ENCODE measurements around the gene TNNC2. TPM values are rescaled to one million over a fixed set of nuclear protein-coding genes. Genes with fewer than 3 reads are reported as not detected.

The TNNC2 gene
- total RNA-seq, 4 donors from 2014 or later: 0.91 to 1.6 TPM; not detected in 2

DNA sequence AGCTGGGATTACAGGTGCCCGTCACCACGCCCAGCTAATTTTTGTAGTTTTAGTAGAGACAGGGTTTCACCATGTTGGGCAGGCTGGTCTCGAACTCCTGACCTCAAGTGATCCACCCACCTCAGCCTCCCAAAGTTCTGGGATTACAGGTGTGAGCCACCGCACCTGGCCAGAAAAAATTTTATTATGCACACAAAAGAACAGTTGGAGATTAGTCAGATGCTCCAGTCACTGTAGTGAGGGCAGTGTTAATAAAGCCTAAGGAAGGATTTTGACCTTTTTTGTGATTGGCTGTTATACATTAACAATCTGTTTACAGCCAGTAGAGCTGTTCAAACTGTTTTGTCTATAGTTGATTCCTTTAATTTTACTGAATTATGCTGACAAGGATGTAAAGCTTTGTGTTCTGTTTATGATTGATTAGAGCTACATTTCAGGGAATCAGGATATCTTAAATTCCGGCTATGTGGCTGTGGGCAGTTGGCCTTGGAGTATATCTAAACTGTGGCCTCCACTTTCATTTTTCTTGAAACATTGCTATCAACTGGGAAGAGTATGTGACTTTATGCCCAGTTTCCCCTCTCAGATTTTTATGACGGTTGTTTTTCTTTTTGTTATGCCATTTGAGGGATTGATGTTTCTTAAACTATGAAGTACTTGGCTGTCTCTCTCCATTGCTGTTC, 40.2 kb upstream of the TNNC2 start:
- 86% methylated on average over 6 of the region's 6 CpGs for WGBS
- no peak for DNase-seq (ENCODE audit: low spot score in 2 of 2)
- Histone ChIP-seq H3K4me1 (no peaks in the 10 kb centered on the region), H3K4me3 (no peak overlapping the region), H3K27me3 (no peaks in the 10 kb centered on the region), H3K9me3 (no peaks in the 10 kb centered on the region), H3K27ac (no peak overlapping the region), H3K36me3 (no peaks in the 10 kb centered on the region)
- TF ChIP-seq POLR2AphosphoS5 (IDR thresholded peaks at IDR 0.05): no peak
- no peak for TF ChIP-seq POLR2A (IDR thresholded peaks at IDR 0.05)
- TF ChIP-seq, protein P1, sequence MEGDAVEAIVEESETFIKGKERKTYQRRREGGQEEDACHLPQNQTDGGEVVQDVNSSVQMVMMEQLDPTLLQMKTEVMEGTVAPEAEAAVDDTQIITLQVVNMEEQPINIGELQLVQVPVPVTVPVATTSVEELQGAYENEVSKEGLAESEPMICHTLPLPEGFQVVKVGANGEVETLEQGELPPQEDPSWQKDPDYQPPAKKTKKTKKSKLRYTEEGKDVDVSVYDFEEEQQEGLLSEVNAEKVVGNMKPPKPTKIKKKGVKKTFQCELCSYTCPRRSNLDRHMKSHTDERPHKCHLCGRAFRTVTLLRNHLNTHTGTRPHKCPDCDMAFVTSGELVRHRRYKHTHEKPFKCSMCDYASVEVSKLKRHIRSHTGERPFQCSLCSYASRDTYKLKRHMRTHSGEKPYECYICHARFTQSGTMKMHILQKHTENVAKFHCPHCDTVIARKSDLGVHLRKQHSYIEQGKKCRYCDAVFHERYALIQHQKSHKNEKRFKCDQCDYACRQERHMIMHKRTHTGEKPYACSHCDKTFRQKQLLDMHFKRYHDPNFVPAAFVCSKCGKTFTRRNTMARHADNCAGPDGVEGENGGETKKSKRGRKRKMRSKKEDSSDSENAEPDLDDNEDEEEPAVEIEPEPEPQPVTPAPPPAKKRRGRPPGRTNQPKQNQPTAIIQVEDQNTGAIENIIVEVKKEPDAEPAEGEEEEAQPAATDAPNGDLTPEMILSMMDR (IDR thresholded peaks at IDR 0.05): no peak
- no peak for TF ChIP-seq EP300 (IDR thresholded peaks at IDR 0.05)

DNA sequence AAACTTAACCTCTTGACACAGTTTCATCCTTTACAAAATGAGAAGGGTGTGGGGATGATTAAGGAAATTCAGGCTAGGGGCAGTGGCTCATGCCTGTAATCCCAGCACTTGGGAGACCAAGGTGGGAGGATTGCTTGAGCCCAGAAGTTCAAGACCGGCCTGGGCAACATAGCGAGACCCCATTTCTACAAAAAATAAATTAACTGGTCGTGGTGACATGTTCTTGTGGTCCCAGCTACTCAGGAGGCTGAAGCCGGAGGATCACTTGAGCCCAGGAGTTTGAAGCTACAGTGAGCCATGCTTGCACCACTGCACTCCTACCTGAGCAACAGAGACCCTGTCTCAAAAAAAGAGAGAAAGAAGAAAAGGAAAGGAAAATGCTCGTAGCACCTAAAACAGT, 39.3 kb upstream of the TNNC2 start:
- Histone ChIP-seq H3K4me1 (no peaks in the 10 kb centered on the region), H3K9me3 (no peaks in the 10 kb centered on the region), H3K36me3 (no peaks in the 10 kb centered on the region), H3K4me3 (no peak overlapping the region), H3K27ac (no peak overlapping the region), H3K27me3 (no peaks in the 10 kb centered on the region)
- DNase-seq (ENCODE audit: low spot score in 2 of 2): no peak
- WGBS: 91% methylated on average over 5 of the region's 5 CpGs
- TF ChIP-seq EP300 (IDR thresholded peaks at IDR 0.05) (no peak), POLR2A (IDR thresholded peaks at IDR 0.05) (no peak), POLR2AphosphoS5 (IDR thresholded peaks at IDR 0.05) (no peak)
- TF ChIP-seq, protein P1 (IDR thresholded peaks at IDR 0.05): no peak

DNA sequence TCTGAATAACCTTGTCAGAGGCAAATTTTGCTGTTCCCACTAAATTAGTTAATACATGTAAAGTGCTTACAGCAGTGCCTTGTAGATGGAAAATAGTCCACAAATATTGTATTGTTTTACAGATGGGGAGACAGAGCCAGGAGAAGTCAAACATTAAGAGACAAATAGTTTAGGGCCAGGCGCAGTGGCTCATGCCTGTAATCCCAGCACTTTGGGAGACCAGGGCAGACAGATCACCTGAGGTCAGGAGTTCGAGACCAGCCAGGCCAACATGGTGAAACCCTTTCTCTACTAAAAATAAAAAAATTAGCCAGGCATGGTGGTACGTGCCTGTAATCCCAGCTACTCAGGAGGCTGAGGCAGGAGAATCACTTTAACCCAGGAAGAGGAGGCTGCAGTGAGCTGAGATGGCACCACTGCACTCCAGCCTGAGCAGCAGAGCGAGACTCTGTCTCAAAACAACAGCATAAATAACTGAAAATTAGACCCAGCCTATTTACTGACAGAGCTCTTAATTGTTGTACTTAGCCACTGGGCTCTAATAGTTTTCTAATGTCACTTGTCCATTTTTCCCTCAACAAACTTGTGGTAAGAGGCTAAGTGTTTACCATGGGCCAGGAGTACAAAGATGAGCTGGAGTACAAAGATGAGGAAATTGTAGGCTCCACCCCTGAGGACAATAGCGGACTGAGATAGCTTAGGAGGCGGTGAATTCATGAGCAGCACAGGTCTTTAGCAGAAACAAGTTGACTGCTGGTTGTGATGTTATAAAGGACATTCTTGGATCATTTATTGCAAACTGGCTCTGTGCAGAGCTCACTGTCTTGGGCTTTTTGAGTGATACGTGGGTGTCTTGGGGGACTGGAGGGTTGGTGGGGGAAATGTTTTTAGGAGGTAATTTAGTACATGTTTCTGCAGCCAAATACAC, 36.7 kb upstream of the TNNC2 start:
- H3K27ac ChIP-seq: no peak overlapping the region
- no peak for DNase-seq (ENCODE audit: low spot score in 2 of 2)
- H3K9me3 ChIP-seq: no peaks in the 10 kb centered on the region
- H3K27me3 ChIP-seq: no peaks in the 10 kb centered on the region
- H3K4me1 ChIP-seq: no peaks in the 10 kb centered on the region
- TF ChIP-seq POLR2AphosphoS5 (IDR thresholded peaks at IDR 0.05) (no peak), POLR2A (IDR thresholded peaks at IDR 0.05) (no peak), EP300 (IDR thresholded peaks at IDR 0.05) (no peak)
- TF ChIP-seq, protein P1 (IDR thresholded peaks at IDR 0.05): no peak
- WGBS: 82% methylated on average over 7 of the region's 7 CpGs
- H3K36me3 ChIP-seq: no peaks in the 10 kb centered on the region
- H3K4me3 ChIP-seq: no peak overlapping the region

DNA sequence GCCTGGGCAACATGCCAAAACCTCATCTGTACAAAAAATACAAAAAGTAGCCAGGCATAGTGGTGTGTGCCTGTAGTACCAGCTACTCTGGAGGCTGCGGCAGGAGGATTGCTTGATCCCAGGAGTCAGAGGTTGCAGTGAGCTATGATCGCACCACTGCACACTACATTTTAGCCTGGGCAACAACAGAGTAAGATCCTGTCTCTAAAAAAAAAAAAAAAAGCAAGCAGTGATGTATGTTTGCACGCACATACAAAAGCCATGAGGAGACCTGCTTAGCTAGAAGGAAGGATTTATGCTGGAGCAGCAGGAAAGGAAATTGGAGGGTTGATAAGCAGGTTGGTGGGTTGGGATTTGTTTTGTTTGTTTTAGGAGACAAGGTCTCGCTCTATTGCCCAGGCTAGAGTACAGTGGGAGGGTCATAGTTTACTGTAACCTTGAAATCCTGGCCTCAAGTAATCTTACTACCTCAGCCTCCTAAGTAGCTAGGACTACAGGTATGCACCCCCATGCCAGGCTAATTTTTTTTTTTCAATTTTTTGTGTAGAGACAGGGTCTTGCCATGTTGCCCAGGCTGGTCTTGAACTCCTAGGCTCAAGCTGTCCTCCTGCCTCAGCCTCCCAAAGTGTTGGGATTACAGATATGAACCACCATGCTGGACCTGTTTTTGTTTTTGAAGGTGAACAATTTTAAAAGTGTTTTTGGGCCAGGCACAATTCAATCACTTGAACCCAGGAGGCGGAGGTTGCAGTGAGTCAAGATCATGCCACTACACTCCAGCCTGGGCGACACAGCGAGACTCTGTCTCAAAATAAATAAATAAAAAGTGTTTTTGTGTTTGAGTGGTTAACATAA, 34.3 kb upstream of the TNNC2 start:
- no peaks in the 10 kb centered on the region for H3K27me3 ChIP-seq
- no peaks in the 10 kb centered on the region for H3K36me3 ChIP-seq
- TF ChIP-seq EP300 (IDR thresholded peaks at IDR 0.05) (no peak), POLR2A (IDR thresholded peaks at IDR 0.05) (no peak), POLR2AphosphoS5 (IDR thresholded peaks at IDR 0.05) (no peak)
- TF ChIP-seq, protein P1 (IDR thresholded peaks at IDR 0.05): no peak
- H3K9me3 ChIP-seq: no peaks in the 10 kb centered on the region
- H3K4me1 ChIP-seq: peaks cover 14% of the 10 kb centered on the region
- 93% methylated on average over 7 of the region's 7 CpGs for WGBS
- H3K4me3 ChIP-seq: no peak overlapping the region
- no peak for DNase-seq (ENCODE audit: low spot score in 2 of 2)
- H3K27ac ChIP-seq: no peak overlapping the region
